Neural progenitor cell (in vitro differentiated cells): Measurements from ENCODE around the gene MORN1.
A peak's percentile ranks its signal among the peaks of the same experiment; 100 is the strongest.

ENCODE experiments used
- CTCF ChIP-seq: fragments of 200-600 bp; sonication (generic); IDR thresholded peaks from 2 replicates; pipeline ENCODE4 v1.5.1; 2017; ENCODE audit warnings: antibody characterized with exemption, mild to moderate bottlenecking
- EZH2 ChIP-seq: fragments of 200-600 bp; sonication (generic); IDR thresholded peaks from 2 replicates; pipeline ENCODE4 v1.6.1; 2017; ENCODE audit warnings: antibody characterized with exemption, mild to moderate bottlenecking, moderate library complexity

GRCh38 chr1:2382621-2383361 is 8.6 kb downstream of the MORN1 start:
- TF ChIP-seq CTCF (peak; percentile 57), EZH2 (no peak)
